HG02943 (cell line): ENCODE measurements around the gene PLEKHG4B.
"Not testable (repeated sequence)": the region's sequence is repeated elsewhere in the genome, so short reads cannot be mapped to it uniquely, and the experiment has no call there.

Experiments
- ATAC-seq: cut with Tn5 transposase; IDR thresholded peaks from one replicate; pipeline ENCODE4 v1.9.1; 2021; ENCODE audit warnings: mild to moderate bottlenecking, low read depth, moderate library complexity; ENCODE audit not compliant: unreplicated experiment

PLEKHG4B gene

DNA sequence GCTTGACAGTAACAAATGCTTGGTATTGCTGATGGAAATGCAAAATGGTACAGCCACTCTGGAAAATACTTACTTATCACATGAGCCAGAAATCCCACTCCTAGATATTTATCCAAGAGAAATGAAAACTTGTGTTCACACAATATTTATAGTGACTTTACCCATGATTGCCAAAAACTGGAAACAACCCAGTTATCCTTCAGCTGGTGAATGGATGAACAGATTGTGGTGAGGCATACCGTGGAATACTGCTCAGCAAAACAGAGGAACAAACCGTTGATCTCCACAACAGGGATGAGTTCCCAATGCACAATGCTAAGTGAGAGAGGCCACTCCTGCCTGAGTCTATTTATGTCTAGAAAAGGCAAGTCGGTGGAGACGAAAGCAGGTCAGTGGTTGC lies 58.8 kb downstream of the PLEKHG4B start:
- no peak for ATAC-seq

GRCh38 chr5:152077-152476 lies 60.1 kb downstream of the PLEKHG4B start:
- ATAC-seq = no peak

- no peak for ATAC-seq
Observed at GRCh38 chr5:153256-153655, 61.3 kb downstream of the PLEKHG4B start.

GRCh38 chr5:154236-154635 lies 62.3 kb downstream of the PLEKHG4B start:
- ATAC-seq = no peak

GRCh38 chr5:154826-155225 lies 62.9 kb downstream of the PLEKHG4B start:
- no peak for ATAC-seq

- ATAC-seq = no peak
Observed at GRCh38 chr5:155651-156410, 63.9 kb downstream of the PLEKHG4B start.

DNA sequence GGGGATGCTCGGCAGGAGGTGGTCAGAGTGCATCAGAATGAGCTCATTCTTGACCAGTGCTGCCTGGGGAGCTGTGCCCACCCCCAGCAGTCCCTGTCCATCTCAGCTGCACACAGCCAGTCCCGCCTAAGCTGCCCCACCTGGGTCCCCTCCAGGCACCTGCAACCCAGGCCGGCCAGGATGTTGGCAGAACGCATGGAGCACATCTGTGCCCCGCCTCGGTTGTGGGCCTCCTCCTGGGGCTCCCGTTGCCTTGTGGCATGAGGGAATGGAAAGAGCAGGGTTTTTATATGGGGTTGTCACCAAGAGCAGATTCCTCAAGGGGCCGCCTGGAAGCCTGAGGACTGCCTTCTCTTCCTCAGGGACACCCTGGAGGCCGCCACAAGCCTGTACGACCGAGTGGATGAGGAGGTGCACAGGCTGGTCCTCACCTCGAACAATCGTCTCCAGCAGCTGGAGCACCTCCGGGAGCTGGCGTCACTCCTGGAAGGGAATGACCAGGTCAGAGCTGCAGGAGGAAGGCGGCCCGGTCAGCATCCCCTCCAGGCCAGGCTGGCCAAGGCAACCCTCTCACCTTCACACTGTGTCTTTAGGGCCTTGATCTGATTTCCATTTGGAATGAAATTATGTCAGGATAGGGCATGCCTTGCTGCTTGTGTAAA lies 64.6 kb downstream of the PLEKHG4B start:
- no peak for ATAC-seq

DNA sequence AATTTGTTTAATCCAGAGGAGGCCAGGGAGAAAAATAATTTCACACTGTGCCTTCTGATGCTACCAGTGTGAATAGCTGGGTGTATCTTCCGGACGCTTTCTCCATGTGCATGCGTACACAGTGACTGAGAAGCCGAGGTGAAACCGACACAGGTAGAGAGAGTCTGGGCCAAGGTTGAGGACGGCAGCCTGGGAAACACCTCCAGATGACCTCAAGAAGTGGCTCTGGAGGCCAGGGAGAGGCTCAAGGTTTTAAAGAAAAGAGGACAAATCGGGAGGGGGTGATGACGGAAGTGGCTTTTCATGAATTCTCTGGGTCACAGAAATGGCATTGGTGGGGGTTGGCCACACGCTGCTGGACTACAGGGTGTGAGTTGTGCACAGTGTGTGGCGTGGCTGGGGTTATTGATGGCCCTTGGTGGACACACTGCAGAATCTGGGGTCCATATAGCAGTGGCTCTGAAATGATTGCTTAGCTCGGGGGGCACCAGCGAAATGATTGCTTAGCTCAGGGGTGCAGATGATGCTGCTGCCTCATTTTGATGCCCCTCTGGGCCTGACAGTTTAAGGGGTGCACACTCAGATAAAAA lies 65.3 kb downstream of the PLEKHG4B start:
- no peak for ATAC-seq

DNA sequence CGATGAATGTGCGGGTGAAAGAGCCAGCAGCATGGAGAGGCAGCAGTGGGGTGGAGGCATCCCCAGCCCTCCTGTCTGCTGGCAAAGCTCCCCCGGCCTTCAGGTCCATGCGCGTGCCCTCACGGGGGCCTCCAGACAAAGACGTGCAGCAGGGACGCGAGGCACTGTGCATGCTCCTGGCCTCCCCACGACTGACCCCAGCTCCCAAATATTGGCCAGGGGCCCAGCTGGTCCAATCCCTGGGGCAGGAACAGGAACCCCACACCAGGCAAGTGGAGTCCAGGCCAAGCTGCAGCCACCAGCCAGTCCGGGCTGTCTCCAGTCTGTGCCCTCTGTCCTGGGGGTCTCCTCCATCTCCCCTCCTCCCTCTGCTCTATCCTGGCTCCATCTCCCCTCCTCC lies 65.8 kb downstream of the PLEKHG4B start:
- ATAC-seq = no peak

GRCh38 chr5:158807-159447 lies 67.0 kb downstream of the PLEKHG4B start:
- ATAC-seq = no peak

DNA sequence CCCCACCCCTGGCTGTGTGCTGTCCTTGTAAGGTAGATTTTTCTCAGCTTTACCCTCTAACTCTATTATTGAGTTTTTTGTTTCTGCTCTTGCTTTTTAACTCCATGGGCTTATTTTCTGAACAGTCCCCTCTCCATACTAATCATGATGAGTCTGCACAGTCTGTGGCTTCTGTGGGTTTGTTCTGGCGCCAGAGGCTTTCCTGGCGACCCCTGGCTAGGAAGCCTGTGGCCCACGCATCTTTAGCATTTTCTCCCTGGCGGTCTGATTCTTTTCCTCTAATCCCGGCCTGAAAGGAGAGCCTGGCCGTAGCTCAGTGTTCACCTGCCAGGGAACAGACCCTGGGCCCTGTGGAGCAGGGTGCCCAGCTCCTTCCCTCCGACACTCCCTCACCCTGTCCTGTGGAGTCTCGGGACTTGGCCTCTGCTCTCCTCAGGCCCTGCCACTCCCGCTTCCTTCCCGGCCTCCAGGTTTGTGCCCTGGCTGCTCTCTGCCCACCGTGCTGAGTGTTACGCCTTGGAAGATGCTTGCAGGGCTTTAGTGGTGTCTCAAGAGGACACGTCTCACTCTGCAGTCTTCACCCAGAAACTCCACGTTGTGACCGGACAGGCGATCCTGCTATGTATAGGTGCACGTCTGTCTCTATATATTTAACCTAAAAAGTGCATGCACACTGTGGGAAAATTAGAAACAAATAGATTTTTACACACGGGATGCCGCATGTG lies 67.6 kb downstream of the PLEKHG4B start:
- ATAC-seq = no peak

- ATAC-seq = no peak
Observed at GRCh38 chr5:160173-160510, 68.2 kb downstream of the PLEKHG4B start.

- no peak for ATAC-seq
Observed at GRCh38 chr5:160921-161802, 69.2 kb downstream of the PLEKHG4B start.

GRCh38 chr5:161803-162110 lies 69.8 kb downstream of the PLEKHG4B start:
- ATAC-seq = no peak

- no peak for ATAC-seq
Observed at GRCh38 chr5:162190-162564, 70.2 kb downstream of the PLEKHG4B start.

DNA sequence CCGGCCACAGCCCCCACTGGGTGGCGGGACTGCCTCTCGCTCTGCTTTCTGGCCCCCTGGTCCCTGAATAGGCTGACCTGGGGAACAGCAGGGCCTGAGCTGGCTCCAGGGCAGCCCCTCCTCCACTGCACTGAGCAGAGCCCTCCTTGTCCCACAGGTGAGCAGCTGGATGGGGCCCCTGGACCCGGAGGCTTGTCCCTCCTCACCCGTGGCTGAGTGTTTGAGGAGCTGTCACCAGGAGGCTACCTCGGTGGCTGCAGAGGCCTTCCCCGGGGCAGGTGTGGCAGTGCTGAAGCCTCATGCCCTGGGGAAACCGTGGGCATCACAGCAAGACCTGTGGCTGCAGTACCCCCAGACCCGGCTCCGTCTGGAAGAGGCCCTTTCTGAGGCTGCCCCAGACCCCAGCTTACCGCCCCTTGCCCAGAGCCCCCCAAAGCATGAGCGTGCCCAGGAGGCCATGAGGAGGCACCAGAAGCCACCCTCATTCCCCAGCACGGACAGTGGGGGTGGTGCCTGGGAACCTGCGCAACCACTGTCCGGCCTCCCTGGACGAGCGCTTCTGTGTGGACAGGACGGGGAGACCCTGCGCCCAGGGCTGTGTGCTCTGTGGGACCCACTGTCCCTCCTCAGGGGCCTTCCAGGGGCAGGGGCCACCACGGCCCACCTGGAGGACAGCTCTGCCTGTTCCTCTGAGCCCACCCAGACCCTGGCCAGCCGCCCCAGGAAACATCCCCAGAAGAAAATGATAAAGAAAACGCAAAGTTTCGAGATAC lies 70.8 kb downstream of the PLEKHG4B start:
- no peak for ATAC-seq

GRCh38 chr5:163338-163620 lies 71.3 kb downstream of the PLEKHG4B start:
- ATAC-seq = no peak

DNA sequence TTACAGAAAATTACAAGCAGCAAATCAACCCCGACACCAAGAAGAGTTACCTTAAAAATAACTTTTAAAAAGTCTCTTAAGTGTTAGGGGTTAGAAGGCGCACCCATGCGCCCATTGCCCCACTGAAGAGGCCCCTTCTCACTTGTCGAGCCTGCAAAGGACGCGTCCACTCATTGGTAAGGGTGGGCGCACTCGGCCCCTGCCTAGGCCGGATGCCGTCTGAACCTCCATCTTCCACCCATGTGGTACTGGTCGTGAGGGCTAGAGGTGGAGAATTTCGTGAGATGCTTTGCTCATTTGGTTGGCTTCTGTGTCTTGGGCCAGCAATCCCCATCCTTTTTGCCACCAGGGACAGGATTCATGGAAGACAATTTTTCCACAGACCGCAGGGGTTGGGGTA lies 71.9 kb downstream of the PLEKHG4B start:
- ATAC-seq = no peak

- ATAC-seq = no peak
Observed at GRCh38 chr5:164244-164643, 72.3 kb downstream of the PLEKHG4B start.

GRCh38 chr5:164783-165182 lies 72.8 kb downstream of the PLEKHG4B start:
- not testable (repeated sequence) for ATAC-seq
